ENCODE data around the gene PHC1.

Gene PHC1

GRCh38 chr12:8953773-8954402, 39.6 kb downstream of the PHC1 start:
- no peak for DNase-seq
- no peaks in the 10 kb centered on the region for H3K27me3 ChIP-seq
- H3K9me3 ChIP-seq, result no peaks in the 10 kb centered on the region
- no peak overlapping the region for H3K4me3 ChIP-seq
- TF ChIP-seq CTCF (IDR thresholded peaks at IDR 0.05), result no peak
- intact Hi-C loops (cut with DNase I; ENCODE audit: low total_unique reads), result loop anchor here (10.0 kb wide), 1 partner anchor 81 kb away; no protein-coding TSS in a partner anchor
- H3K27ac ChIP-seq, result no peak overlapping the region
- no peaks in the 10 kb centered on the region for H3K36me3 ChIP-seq
- H3K4me1 ChIP-seq, result peaks cover 0 to 9% (median 2%) of the 10 kb centered on the region in 4 donors

GRCh38 chr12:8956073-8956472, 41.8 kb downstream of the PHC1 start:
- Histone ChIP-seq H3K4me1 (peaks cover 0 to 3% (median 0%) of the 10 kb centered on the region in 4 donors), H3K27me3 (no peaks in the 10 kb centered on the region), H3K9me3 (no peaks in the 10 kb centered on the region), H3K27ac (no peak overlapping the region), H3K4me3 (no peak overlapping the region), H3K36me3 (no peaks in the 10 kb centered on the region)
- no peak for DNase-seq
- no peak for TF ChIP-seq CTCF (IDR thresholded peaks at IDR 0.05)
- intact Hi-C loops (cut with DNase I; ENCODE audit: low total_unique reads), result loop anchor here (10.0 kb wide), 1 partner anchor 79 kb away; no protein-coding TSS in a partner anchor

GRCh38 chr12:8956772-8957171, 42.5 kb downstream of the PHC1 start:
- Histone ChIP-seq H3K9me3 (no peaks in the 10 kb centered on the region), H3K27ac (no peak overlapping the region), H3K27me3 (no peaks in the 10 kb centered on the region), H3K4me3 (no peak overlapping the region), H3K36me3 (no peaks in the 10 kb centered on the region), H3K4me1 (no peaks in the 10 kb centered on the region)
- intact Hi-C loops (cut with DNase I; ENCODE audit: low total_unique reads), result loop anchor here (10.0 kb wide), 1 partner anchor 78 kb away; no protein-coding TSS in a partner anchor
- DNase-seq, result no peak
- TF ChIP-seq CTCF (IDR thresholded peaks at IDR 0.05), result no peak

GRCh38 chr12:8957561-8957960, 43.3 kb downstream of the PHC1 start:
- no peak for DNase-seq
- H3K27ac ChIP-seq, result no peak overlapping the region
- H3K36me3 ChIP-seq, result no peaks in the 10 kb centered on the region
- no peaks in the 10 kb centered on the region for H3K4me1 ChIP-seq
- intact Hi-C loops (cut with DNase I; ENCODE audit: low total_unique reads), result loop anchor here (10.0 kb wide), 1 partner anchor 77 kb away; no protein-coding TSS in a partner anchor
- TF ChIP-seq CTCF (IDR thresholded peaks at IDR 0.05), result no peak
- no peak overlapping the region for H3K4me3 ChIP-seq
- no peaks in the 10 kb centered on the region for H3K9me3 ChIP-seq
- H3K27me3 ChIP-seq, result no peaks in the 10 kb centered on the region

GRCh38 chr12:8958066-8958465, 43.8 kb downstream of the PHC1 start:
- no peak for TF ChIP-seq CTCF (IDR thresholded peaks at IDR 0.05)
- intact Hi-C loops (cut with DNase I; ENCODE audit: low total_unique reads), result loop anchor here (10.0 kb wide), 1 partner anchor 77 kb away; no protein-coding TSS in a partner anchor
- H3K4me3 ChIP-seq, result no peak overlapping the region

More at GRCh38 chr12:8958066-8958465, 43.8 kb downstream of the PHC1 start:
- Histone ChIP-seq H3K4me1 (no peaks in the 10 kb centered on the region), H3K9me3 (no peaks in the 10 kb centered on the region), H3K27me3 (no peaks in the 10 kb centered on the region), H3K27ac (no peak overlapping the region), H3K36me3 (no peaks in the 10 kb centered on the region)
- no peak for DNase-seq

All from tibial artery (tissue), 4 donors.